H1 (cell line): Measurements from ENCODE around the gene PDE4D. TPM values are rescaled to one million over a fixed set of nuclear protein-coding genes. Genes with fewer than 3 reads are reported as not detected.

Experiments
- BACH1 ChIP-seq: IDR thresholded peaks from 2 replicates; pipeline ENCODE4 v1.6.1; 2012; ENCODE audit warnings: low read length, improper control_type of control experiment
- CHD1 ChIP-seq: IDR thresholded peaks from 2 replicates; pipeline ENCODE4 v1.6.1; 2012; ENCODE audit warnings: low read depth, low read length, improper control_type of control experiment
- CTBP2 ChIP-seq: IDR thresholded peaks from 2 replicates; pipeline ENCODE4 v1.7.0; 2011; ENCODE audit warnings: borderline replicate concordance, mild to moderate bottlenecking, moderate library complexity, mixed read lengths, low read length; ENCODE audit not compliant: insufficient read depth, insufficient read length
- EGR1 ChIP-seq: IDR thresholded peaks from 2 replicates; pipeline ENCODE4 v1.6.1; 2011; ENCODE audit warnings: low read depth, low read length, borderline replicate concordance
- HDAC2 ChIP-seq, 2 experiments: fragments of 300-600 bp in 1 of 2; sonication (generic) in 1 of 2; IDR thresholded peaks; 2 replicates each; pipeline ENCODE4 v1.6.1; 2011 to 2012; ENCODE audit warnings: low read depth in 2 of 2, low read length in 2 of 2, mild to moderate bottlenecking in 2 of 2, moderate library complexity in 2 of 2, borderline replicate concordance in 1 of 2, inconsistent platforms in 1 of 2
- NRF1 ChIP-seq: IDR thresholded peaks from 2 replicates; pipeline ENCODE4 v1.6.1; 2011; ENCODE audit warnings: mild to moderate bottlenecking, low read depth, low read length, improper control_type of control experiment
- POLR2A ChIP-seq, 2 experiments: IDR thresholded peaks; 1 replicate in 1 of 2; 2 replicates in 1 of 2; pipeline ENCODE4 v1.6.1; 2011; ENCODE audit warnings: low read depth in 2 of 2, low read length in 2 of 2, mild to moderate bottlenecking in 2 of 2; ENCODE audit errors: control extremely low read depth in 1 of 2
- POLR2AphosphoS5 ChIP-seq: IDR thresholded peaks from 2 replicates; pipeline ENCODE4 v1.6.1; 2011; ENCODE audit warnings: low read depth, low read length
- SIRT6 ChIP-seq: IDR thresholded peaks from one replicate; pipeline ENCODE4 v1.7.1; 2012; ENCODE audit warnings: low read length, inconsistent platforms
- TAF1 ChIP-seq: IDR thresholded peaks from 2 replicates; pipeline ENCODE4 v1.6.1; 2011; ENCODE audit warnings: mild to moderate bottlenecking, low read depth, low read length
- YY1 ChIP-seq: IDR thresholded peaks from 2 replicates; pipeline ENCODE4 v1.6.1; 2011; ENCODE audit warnings: low read depth, mild to moderate bottlenecking, low read length
- polyA plus RNA-seq, 7 experiments: library from polyadenylated mRNA; depleted of rRNA in 3 of 7; stranded (reverse) in 5 of 7; unstranded in 2 of 7; fragments of >200 nt in 5 of 7; fragments of 200-250 nt in 2 of 7; gene quantifications; 1 replicate in 5 of 7; 2 replicates in 1 of 7; 4 replicates in 1 of 7; pipeline versions ENCODE4 v1.2.1 to v1.2.3, GENCODE V29; 2011 to 2013; ENCODE audit warnings: missing spikeins in 2 of 7, mixed read lengths in 2 of 7
- total RNA-seq: library from RNA; stranded (reverse); fragmentation: NEBNext Ultra II Directional; extraction: Animal tissue kit (Norgen Biotek cat#: 25700); gene quantifications from 2 replicates; pipeline ENCODE4 v1.2.1, GENCODE V29; 2021
- TF ChIP-seq, protein P1 (sequence below): fragments of 300-600 bp; sonication (generic); IDR thresholded peaks from 2 replicates; pipeline ENCODE4 v1.7.1; 2012; ENCODE audit warnings: low read length, moderate library complexity, mild to moderate bottlenecking, inconsistent platforms; ENCODE audit not compliant: insufficient replicate concordance

The PDE4D gene
- total and polyA plus RNA-seq, 2 of the 8 experiments (the other 6 are each of a cell fraction or from before 2014, with no cell fraction given) = 2.3 to 3.7 TPM

DNA sequence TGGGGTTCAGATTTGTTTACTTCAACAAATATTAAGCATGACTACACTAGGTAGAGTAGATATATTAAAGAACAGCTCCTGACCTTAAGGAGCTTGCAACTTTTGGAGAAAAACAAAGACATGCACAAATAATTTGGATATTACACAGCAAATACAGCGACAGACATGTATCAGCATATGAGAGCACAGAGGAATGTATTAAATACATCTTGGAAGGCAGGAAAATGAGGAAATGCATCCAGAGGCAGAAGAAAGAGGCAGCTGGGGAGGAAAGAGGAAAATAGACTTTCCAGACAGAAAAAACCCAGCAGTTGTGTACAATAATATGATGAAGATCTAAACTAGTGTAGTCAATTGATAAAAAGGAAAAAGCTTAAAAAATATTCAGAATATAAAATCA is 392.2 kb downstream of the PDE4D start (continued):
- TF ChIP-seq, protein P1, sequence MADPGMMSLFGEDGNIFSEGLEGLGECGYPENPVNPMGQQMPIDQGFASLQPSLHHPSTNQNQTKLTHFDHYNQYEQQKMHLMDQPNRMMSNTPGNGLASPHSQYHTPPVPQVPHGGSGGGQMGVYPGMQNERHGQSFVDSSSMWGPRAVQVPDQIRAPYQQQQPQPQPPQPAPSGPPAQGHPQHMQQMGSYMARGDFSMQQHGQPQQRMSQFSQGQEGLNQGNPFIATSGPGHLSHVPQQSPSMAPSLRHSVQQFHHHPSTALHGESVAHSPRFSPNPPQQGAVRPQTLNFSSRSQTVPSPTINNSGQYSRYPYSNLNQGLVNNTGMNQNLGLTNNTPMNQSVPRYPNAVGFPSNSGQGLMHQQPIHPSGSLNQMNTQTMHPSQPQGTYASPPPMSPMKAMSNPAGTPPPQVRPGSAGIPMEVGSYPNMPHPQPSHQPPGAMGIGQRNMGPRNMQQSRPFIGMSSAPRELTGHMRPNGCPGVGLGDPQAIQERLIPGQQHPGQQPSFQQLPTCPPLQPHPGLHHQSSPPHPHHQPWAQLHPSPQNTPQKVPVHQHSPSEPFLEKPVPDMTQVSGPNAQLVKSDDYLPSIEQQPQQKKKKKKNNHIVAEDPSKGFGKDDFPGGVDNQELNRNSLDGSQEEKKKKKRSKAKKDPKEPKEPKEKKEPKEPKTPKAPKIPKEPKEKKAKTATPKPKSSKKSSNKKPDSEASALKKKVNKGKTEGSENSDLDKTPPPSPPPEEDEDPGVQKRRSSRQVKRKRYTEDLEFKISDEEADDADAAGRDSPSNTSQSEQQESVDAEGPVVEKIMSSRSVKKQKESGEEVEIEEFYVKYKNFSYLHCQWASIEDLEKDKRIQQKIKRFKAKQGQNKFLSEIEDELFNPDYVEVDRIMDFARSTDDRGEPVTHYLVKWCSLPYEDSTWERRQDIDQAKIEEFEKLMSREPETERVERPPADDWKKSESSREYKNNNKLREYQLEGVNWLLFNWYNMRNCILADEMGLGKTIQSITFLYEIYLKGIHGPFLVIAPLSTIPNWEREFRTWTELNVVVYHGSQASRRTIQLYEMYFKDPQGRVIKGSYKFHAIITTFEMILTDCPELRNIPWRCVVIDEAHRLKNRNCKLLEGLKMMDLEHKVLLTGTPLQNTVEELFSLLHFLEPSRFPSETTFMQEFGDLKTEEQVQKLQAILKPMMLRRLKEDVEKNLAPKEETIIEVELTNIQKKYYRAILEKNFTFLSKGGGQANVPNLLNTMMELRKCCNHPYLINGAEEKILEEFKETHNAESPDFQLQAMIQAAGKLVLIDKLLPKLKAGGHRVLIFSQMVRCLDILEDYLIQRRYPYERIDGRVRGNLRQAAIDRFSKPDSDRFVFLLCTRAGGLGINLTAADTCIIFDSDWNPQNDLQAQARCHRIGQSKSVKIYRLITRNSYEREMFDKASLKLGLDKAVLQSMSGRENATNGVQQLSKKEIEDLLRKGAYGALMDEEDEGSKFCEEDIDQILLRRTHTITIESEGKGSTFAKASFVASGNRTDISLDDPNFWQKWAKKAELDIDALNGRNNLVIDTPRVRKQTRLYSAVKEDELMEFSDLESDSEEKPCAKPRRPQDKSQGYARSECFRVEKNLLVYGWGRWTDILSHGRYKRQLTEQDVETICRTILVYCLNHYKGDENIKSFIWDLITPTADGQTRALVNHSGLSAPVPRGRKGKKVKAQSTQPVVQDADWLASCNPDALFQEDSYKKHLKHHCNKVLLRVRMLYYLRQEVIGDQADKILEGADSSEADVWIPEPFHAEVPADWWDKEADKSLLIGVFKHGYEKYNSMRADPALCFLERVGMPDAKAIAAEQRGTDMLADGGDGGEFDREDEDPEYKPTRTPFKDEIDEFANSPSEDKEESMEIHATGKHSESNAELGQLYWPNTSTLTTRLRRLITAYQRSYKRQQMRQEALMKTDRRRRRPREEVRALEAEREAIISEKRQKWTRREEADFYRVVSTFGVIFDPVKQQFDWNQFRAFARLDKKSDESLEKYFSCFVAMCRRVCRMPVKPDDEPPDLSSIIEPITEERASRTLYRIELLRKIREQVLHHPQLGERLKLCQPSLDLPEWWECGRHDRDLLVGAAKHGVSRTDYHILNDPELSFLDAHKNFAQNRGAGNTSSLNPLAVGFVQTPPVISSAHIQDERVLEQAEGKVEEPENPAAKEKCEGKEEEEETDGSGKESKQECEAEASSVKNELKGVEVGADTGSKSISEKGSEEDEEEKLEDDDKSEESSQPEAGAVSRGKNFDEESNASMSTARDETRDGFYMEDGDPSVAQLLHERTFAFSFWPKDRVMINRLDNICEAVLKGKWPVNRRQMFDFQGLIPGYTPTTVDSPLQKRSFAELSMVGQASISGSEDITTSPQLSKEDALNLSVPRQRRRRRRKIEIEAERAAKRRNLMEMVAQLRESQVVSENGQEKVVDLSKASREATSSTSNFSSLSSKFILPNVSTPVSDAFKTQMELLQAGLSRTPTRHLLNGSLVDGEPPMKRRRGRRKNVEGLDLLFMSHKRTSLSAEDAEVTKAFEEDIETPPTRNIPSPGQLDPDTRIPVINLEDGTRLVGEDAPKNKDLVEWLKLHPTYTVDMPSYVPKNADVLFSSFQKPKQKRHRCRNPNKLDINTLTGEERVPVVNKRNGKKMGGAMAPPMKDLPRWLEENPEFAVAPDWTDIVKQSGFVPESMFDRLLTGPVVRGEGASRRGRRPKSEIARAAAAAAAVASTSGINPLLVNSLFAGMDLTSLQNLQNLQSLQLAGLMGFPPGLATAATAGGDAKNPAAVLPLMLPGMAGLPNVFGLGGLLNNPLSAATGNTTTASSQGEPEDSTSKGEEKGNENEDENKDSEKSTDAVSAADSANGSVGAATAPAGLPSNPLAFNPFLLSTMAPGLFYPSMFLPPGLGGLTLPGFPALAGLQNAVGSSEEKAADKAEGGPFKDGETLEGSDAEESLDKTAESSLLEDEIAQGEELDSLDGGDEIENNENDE = no peak
- no peak for TF ChIP-seq SIRT6
- no peak for TF ChIP-seq CHD1
- no peak for TF ChIP-seq TAF1
- no peak for TF ChIP-seq CTBP2
- TF ChIP-seq HDAC2 (IDR thresholded peaks at IDR 0.05; ENCODE audit: borderline replicate concordance in 1 of 2, low read depth in 2 of 2, low read length in 2 of 2) = no peak
- TF ChIP-seq POLR2A (IDR thresholded peaks at IDR 0.05; ENCODE audit: control extremely low read depth in 1 of 2, low read depth in 2 of 2, low read length in 2 of 2) = no peak
- TF ChIP-seq POLR2AphosphoS5 = no peak
- no peak for TF ChIP-seq BACH1
- TF ChIP-seq NRF1 = no peak
- no peak for TF ChIP-seq EGR1
- TF ChIP-seq YY1 = no peak
